ELR (cell line): ENCODE data around the gene ATP10B.

Experiments used
- DNase-seq: peaks from one replicate; pipeline ENCODE4 v3.0.0-alpha.2; 2015; ENCODE audit warnings: low read depth

ATP10B gene

DNA sequence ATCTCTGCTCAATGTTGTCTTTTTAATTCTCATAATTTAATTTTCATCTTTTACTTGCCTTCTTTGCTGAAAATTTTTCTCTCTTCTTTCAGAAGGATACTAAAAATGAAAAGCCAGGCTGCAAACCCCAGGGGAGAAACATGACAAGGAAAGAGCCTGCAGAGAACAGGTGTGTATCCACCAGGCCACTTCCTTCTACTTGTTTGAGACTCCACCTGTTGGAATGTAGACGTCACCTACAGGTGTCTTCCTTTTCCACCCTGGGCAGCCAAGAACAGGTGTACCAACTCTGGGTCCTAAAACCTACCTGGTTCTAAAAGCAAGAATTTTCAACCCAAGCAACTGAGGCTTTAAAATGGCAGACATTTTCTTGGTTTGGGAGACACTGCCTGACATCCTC, 166.8 kb downstream of the ATP10B start:
- DNase-seq: no peak

DNA sequence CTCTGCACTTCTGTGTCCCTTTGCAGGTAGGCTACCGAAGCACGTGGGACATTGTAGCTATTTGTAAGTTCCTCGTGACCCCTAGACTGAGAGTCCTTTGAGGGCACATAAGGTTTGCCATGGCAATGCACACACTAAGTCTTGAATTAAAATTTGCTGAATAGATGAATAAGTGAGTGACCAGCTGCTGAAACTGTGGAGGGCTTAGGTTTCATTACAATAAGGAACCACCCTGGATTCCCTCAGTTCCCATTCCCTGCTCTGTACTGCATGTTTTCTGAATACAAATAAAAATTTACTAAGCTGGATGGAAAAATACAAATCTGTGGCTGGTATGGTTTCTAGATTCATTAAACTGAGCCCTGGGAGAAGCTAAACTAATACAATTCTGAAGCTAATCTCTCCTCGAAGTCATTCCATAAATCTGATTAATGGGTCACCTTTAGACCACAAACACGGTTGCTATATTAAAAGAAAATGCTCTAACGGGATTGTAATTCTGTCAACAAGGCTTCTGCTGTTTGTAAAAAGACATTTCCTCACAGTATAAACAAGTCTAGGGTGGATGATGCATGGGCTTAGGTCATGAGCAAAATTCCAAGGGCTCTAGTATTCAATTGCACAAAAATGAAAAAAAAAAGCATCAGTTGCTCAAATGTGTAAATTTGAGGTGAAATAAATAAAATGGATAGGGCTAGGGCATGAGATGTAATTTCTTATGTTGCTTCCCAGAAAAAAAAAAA, 172.3 kb downstream of the ATP10B start:
- no peak for DNase-seq

DNA sequence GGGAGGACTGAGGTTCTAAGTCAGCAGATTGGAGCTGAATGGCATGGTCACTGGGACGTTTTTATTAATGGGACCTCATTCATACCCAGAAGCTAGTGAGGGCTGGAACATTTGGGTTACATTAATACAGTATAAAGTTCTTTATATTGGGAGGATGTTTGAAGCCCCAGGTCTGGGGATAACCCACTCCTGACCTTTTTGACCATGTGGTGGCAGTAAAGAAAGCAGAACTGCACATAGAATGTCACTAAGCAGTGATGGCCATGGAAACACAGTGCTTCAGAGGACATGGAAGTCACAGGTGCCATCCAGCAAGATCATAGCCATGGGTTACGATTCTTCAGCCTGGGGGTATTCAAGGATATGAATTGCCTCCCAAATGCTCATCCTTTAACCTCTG, 176.0 kb downstream of the ATP10B start:
- DNase-seq: no peak

DNA sequence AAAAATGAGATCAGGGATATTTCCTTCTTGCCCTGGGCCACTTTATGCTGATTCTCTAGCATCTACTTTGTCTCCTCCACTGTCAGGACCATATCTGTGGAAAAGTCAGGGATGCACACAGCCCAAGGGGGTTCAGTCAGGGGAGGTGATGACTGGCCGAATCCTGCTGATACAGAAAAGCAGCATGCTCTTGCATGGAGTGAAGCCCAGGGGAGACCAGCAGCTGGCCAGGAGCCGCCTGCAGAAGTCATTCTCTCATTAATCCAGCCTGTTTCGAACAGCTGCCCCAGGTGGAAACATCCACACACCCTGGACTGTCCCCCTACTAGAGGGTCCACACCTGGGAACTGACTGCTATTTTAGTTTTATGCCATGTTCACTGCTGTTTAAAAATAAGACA, 177.1 kb downstream of the ATP10B start:
- no peak for DNase-seq

DNA sequence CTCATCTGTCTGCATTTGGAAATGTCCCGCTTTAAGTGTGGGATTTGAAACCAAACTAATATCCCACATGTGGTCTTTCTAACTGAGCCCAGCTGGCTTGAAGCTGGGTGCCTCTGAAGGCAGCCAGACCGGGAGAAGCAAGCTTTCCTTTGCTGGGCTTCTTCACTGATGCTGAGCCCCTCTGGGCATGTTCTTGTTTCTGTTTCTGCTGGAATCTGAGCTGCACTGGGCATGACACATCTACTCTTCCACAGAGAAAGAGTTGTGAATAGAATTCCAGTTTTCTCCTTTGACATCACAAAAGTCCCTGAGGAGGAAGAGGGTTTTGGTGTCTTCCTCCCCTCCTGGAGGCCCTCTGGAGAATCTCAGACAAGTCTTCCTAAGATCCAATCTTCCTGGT, 179.5 kb downstream of the ATP10B start:
- DNase-seq: no peak

DNA sequence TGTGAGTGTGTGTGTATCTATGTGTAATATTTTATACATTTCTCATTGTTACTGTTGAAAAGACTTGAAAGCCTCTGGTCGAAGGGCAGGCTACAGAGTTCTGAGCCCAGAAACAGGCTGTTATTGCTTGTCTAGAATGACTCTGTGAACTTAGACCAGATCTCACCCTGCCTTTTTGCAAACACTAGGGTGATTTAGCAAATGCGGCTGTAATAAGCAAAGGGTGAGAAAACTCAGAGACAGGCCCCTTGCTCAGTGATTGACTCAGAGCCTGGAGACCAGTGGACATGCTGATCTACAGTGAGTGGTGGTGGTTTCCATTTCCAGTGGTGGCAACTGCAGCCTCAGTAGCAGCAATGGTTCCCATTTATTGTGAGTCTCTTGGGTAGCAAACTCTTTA, 183.7 kb downstream of the ATP10B start:
- DNase-seq: no peak

DNA sequence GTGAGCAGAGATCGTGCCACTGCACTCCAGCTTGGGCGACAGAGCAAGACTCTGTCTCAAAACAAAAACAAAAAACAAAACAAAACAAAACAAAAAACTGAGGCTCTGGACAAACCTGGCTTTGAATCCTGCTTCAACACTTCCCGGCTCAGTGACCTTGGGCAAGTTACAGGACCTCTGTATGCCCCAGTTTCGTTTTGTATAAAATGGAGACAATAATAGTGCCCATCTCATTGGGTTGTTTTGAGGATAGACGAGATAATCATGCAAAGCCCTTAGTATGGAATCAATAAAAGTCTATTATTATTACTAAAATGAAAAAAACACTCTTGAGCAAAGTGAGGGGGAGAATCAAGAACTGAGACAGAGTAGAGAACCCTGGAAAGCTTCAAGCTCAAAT, 184.9 kb downstream of the ATP10B start:
- DNase-seq: no peak

DNA sequence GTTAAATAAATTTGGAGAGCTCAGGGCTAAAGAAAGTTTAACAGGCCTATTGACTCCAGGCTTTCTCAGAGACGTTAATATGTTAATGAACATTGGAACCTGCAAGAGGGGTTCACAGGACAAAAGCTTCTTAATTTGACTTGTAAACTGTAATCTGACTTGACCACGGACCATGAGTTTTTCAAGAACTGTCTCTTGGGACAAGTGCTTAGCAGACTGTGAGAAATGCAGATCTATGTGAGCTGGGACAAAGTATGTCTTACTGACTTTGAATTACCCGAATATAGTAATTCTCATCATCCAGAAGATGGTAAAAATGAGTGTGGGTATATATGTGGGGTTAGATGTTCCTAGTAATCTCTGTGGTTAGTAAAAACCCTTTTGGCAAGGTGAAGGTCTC, 186.6 kb downstream of the ATP10B start:
- no peak for DNase-seq

DNA sequence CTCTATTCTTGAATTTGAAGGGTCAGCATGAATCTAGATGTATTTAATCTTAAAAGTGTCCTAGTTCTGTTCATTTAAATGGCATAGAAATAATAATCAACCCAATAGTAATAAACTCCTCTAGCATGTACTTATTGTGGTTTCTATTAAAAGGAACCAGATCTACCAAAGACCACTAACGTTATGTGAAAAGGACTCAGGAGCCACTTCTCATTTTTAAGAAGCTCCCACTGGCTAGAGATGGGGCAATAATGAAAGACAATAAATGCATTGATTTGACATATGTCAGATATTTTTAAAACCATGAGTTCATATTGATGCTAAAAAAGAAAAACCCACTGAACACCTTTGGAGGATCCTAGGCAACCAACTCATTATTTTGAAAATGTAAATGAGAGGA, 191.9 kb downstream of the ATP10B start:
- no peak for DNase-seq

DNA sequence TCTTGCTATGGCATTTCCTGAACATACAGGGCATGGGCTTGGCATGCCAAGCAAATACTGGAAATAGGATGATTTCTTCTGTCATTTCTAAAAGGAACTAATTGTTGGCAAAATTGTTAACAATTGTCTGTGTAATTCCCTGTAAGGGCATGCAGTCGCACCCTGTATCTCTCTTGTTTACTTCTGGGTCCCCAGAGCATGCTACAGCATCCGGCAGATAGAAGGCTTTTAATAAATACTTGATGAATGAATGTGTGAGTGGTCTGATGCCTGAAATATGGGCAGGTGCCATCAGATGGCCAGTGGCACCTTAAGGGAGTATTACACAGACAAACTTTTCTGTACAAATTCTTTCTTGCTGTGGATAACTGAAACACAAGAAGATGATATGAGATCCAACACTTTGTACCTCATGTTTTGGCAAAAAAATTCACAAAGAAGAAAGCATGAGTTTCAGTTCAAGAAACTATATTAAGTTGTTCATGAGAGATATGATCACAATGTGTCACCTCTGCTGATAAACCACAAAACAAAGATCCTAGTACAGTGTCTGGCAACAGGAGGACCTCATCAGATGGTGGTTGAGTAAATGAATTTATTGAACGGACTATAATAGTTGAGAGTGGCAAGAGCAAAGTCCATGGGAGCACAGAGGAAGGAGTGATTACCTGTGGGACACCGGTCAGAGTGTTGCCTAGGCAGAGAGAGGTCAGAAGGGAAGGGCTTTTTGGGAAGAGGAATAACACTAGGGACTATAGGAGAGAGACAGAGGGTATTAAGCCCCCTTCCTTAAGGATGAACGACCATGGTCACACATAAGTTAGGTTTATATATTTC, 194.2 kb downstream of the ATP10B start:
- no peak for DNase-seq

DNA sequence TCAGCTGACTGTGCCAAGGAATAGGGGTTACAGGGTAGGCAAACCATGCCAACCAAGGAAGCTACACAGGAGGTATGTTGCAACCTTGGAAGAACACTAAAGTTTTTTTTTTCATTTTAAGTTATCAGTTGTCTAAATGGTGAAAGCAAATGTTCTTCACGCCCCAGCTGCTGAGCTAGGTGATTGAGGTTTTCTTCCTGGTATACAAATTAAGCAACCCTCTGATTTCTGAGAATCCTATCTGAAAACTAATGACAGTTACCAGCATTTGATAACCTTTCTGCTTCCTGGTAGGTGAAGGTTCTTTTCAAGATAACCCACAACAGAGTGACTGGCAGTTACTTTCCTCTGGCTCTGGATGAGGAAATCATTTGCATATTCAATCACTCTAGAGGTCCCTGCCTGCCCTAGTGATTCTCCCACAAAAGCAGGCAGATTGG, 194.9 kb downstream of the ATP10B start:
- DNase-seq: no peak

DNA sequence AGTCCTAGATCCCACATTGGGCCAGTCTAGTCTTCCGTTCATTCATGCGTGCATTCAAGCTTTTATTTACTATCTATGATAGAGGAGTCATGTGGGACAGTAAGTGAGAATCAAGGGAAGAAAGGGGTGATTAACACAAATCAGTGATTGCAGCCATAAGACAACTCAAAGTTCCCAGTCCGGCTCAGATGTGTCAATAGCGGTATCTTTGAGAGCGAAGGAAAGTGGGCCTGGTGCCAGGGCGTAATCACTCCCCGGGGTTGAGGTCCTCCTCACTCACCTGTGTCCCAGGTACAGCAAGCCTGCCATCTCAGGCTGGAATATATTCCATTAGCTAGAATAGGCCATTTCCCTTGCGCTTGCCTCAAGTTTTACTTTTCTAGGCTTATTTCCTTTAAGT, 196.3 kb downstream of the ATP10B start:
- DNase-seq: no peak

DNA sequence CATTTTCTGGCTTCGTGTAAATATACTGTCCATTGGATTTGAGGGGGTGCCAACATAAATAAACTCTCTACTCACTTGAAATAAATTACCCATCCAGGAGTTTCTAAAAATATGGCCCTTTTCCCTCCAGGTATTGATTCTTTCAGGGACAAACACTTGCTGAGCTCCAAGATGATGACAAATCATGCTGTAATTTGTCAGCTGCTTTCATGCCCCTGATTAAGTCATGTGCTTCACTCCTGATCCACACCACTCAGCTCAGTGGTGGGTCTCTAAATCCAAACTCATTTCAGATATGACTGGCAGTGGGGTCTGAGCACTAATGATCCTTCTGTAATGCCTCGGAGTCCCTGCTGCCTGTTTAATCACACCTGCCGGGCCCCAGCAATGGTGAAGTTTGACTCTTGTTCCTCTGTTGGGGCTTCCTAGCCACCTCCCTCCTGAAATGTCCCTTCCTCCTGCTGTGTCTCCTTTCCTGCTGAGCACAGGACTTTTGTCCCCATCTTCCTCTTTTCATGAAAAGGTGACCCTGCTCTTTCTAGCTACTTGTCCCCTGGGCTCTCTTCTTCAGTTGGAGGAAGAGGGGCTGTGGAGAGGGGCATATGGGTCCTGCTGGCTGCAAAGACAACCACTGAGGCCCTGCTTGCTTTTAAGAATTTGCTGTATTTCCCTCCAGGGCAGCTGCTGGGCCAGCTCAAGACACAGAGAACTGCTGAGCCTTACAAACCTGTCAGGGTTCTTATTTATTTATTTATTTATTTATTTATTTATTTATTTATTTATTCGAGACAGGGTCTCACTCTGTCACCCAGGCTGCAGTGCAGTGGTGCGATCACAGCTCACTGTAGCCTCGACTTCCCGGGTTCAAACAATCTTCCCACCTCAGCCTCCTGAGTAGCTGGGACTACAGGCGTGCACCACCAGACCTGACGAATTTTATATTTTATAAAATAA, 200.0 kb downstream of the ATP10B start:
- DNase-seq: no peak

DNA sequence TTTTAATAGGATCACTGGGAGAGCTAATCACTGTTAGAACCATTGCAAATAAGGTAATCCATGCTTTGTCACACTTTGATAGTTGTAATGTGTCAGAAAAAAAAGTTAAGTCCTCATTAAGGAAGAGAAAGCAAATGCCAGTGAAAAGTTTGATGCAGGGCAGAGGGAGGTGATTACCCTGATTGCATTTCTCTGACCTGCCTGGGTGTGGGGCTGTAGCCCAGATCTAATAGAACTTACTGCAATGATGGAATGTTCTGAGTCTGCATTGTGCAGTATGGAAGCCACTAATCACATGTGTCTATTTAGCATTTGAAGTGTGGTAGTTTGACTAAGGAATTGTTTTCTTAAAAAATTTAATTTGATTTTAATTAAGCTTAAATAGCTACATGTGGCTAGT, 202.7 kb downstream of the ATP10B start:
- peak; percentile 1 for DNase-seq

DNA sequence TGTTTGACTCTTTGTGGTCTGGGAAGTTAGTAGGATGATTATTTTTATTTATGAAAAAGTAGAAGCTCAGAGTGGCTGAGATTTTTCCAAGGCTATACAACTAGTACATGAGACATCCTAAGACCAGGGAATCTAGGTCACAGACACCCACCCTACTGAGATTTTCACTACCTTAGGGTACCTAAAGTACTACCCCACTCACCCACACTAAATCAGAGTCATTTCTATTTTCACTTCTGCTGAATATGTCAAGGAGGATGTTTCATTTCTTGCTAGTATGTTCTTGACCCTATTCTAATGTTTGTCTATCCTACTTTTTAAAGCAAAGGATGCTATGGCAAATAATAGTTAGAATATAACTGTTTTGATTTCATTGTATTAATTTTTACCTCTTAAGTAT, 206.0 kb downstream of the ATP10B start:
- DNase-seq: no peak

DNA sequence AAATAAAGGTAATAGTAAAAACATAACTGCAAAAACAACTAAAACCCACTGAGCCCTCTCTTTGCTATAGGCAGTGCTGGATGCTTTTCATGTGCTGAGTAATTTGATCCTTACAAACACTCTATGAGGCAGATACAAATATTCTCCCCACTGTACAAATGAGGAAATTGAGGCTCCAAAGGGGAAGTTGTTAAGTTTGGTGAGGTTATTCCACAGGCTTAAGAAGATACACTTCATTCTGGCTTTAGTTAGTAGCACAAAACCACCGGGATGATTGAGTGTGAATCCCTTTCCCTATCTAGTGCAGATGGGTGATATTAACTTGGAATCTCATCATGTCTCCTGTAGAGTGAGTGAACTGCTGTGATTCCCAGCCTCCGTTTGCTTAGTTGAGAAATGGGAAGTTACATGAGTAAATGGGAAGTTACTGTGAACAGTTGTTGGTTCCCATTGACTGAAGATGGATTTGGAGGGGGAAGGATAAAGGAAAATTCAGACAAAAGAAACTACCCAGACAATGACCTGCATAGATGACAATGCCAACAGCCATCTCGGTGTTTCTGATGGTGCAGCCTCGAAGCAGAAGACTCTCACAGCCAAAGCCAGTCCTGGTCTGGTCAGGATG, 208.3 kb downstream of the ATP10B start:
- no peak for DNase-seq

DNA sequence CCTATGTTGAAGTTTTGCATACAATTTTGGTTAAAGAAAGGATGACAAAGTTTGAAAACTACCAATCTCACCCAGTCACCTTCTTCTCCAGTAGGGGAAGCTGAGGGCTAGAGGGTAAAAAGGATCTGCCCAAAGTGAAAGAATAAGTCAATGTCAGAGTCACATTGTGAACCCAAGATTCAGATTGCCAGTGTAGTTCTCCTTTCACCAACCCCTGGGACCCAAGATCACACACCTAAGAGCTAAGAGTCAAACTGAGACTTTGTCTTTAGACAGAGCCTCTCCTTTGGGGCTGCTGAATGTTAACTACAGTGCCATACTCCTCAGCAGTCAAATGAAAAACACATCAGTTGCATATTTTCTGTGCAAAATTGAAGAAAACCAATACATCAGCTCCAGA, 210.6 kb downstream of the ATP10B start:
- no peak for DNase-seq

DNA sequence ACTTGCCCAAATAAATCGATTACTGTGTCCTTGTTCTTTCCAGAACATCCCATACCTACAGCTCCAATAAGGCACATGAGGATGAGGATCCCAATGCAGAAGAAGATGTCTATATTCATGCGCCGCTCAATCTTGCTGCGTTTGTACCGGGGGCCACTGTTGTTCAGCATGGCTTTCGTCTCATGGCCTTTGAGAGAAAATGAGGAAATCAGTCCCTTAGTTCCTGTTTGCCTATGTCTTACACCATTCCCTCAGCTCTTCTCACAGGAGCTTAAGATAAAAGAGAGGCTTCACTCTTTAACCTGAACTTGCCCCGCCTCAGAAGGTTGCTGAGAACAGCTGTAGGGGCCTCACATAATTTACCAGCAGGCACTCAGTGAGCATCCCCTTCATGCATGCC, 211.6 kb downstream of the ATP10B start:
- no peak for DNase-seq

DNA sequence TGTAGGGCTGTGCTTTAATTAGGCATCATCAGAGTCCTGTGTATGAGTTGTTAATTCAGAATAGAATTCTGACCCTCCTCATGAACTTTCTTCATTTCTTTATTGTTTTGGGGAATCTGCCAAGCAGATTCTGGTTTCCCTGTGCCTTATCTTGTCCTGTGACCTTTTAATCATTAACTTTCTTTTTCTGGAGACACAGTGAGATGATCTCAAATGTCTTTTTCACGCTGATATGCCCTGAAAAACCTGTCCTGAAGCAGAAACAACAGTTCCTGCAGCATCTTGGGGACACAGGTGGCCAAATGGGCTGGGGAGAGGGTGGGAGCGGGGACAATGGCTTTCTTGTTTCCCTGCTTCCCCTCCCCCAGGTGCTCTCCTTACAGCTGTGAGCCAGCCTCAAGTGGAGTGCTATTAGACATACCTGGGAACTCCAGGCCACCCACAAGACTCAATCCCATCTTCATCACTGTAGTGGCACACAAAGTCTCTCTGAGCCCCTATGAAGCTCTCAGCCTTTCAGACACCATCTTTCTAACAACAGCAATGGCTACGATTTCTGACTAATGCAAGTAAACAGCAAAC, 213.8 kb downstream of the ATP10B start:
- DNase-seq: no peak

DNA sequence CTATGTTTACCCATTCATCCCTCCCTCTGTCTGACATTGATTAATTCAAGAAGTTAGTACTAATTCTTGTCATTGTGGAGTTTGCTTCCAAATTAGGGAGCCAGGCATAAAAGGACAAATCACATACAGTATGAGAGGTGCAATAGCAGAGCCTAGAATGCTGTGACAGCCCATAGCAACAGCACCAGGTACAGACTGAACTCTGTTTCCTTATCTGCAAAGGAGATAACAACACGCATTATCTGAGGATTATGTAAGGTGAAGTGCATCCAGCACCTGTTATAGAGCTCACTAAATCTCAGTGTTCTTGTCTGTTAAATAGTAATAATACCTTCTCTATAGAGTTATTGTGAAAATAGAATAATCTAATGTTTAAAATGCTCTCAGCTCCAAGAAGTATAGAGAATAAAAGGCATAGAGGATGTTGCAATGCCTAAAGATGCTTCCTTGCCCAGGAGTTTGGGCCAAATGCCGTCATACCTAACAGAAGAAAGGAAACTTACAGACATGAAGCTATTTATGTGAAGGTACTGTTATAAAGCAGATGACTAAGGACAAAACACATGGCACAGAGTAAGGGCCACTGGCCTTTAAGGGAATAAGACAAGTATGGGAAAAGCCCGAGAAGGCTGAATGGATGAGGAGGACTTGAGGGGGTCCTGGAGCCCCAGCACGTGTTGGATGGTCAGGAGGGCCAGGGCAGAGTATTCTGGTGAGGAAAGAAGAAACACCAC, 214.5 kb downstream of the ATP10B start:
- no peak for DNase-seq

DNA sequence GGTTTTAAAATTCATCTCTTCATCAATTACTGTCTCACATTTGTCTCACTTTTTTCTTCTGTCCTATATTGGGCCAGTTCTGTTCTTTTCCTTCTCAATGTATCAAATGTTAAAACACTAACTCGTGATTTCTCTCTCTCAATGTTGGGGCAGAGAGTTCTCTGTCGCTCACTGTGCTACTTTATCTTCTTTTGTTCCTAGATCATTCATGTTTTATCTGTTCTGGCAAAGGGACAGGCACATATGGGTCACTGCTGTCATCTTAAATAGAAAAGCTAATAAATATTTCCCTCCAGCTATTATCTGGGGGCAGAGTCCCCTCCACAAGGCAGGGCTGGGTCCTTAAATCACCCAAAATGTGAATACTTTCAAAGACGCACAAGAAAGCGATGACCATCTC, 216.3 kb downstream of the ATP10B start:
- DNase-seq: no peak
